HepG2 (cell line): ENCODE data around the gene CAMTA2. TPM values are rescaled to one million over a fixed set of nuclear protein-coding genes. Genes with fewer than 3 reads are reported as not detected.

Experiments used
- AKAP8 ChIP-seq: sonication (generic); formaldehyde crosslinking; IDR thresholded peaks from 2 replicates; pipeline ENCODE4 v1.5.1; 2020; ENCODE audit warnings: mild to moderate bottlenecking, missing genetic modification reagents
- FLYWCH1 ChIP-seq: sonication (generic); formaldehyde crosslinking; IDR thresholded peaks from 2 replicates; pipeline ENCODE4 v1.8.1; 2023; ENCODE audit warnings: mild to moderate bottlenecking, missing genetic modification reagents
- FOSL1 ChIP-seq: sonication (generic); formaldehyde crosslinking; IDR thresholded peaks from 2 replicates; pipeline ENCODE4 v1.9.0; 2021; ENCODE audit warnings: missing genetic modification reagents, borderline replicate concordance
- HNRNPK ChIP-seq: fragments of 200-400 bp; formaldehyde crosslinking; IDR thresholded peaks from 2 replicates; pipeline ENCODE4 v1.6.1; 2018; ENCODE audit warnings: low read length, low read depth, moderate library complexity, mild to moderate bottlenecking; ENCODE audit not compliant: poor library complexity, severe bottlenecking
- HOXA9 ChIP-seq: sonication (generic); formaldehyde crosslinking; IDR thresholded peaks from 2 replicates; pipeline ENCODE4 v1.8.1; 2022; ENCODE audit warnings: missing genetic modification reagents, mild to moderate bottlenecking, moderate library complexity, borderline replicate concordance
- ISX ChIP-seq: sonication (generic); formaldehyde crosslinking; conservative IDR thresholded peaks from 2 replicates; pipeline ENCODE4 v1.5.0; 2020; ENCODE audit warnings: missing genetic modification reagents
- KDM2A ChIP-seq: sonication (generic); formaldehyde crosslinking; IDR thresholded peaks from 2 replicates; pipeline ENCODE4 v1.4.0; 2020; ENCODE audit warnings: low read depth, missing genetic modification reagents, borderline replicate concordance
- KDM5B ChIP-seq: sonication (generic); formaldehyde crosslinking; IDR thresholded peaks from 2 replicates; pipeline ENCODE4 v1.4.0; 2020; ENCODE audit warnings: missing genetic modification reagents, mild to moderate bottlenecking, borderline replicate concordance
- MEIS2 ChIP-seq: sonication (generic); formaldehyde crosslinking; IDR thresholded peaks from 2 replicates; pipeline ENCODE4 v1.9.0; 2021; ENCODE audit warnings: mild to moderate bottlenecking, missing genetic modification reagents
- NCOA5 ChIP-seq: sonication (generic); formaldehyde crosslinking; IDR thresholded peaks from 2 replicates; pipeline ENCODE4 v1.4.0; 2020; ENCODE audit warnings: missing genetic modification reagents
- PAWR ChIP-seq: sonication (generic); formaldehyde crosslinking; IDR thresholded peaks from 2 replicates; pipeline ENCODE4 v1.4.0; 2020; ENCODE audit warnings: missing genetic modification reagents, mild to moderate bottlenecking, borderline replicate concordance
- RNF2 ChIP-seq: fragments of 450-650 bp; conservative IDR thresholded peaks from 2 replicates; pipeline ENCODE4 v1.6.1; 2016; ENCODE audit warnings: low read depth
- TAF1 ChIP-seq: sonication (generic); formaldehyde crosslinking; IDR thresholded peaks from 2 replicates; pipeline ENCODE4 v1.4.0; 2020; ENCODE audit warnings: missing genetic modification reagents
- YY1 ChIP-seq: IDR thresholded peaks from 2 replicates; pipeline ENCODE4 v1.6.1; 2011; ENCODE audit warnings: low read length, low read depth, moderate library complexity, mild to moderate bottlenecking; ENCODE audit not compliant: insufficient read depth, insufficient replicate concordance
- ZNF136 ChIP-seq: sonication (generic); formaldehyde crosslinking; IDR thresholded peaks from 2 replicates; pipeline ENCODE4 v1.8.1; 2022; ENCODE audit warnings: low read depth, mild to moderate bottlenecking, moderate library complexity, missing genetic modification reagents
- ZNF274 ChIP-seq: sonication (generic); formaldehyde crosslinking; IDR thresholded peaks from 2 replicates; pipeline ENCODE4 v1.5.1; 2020; ENCODE audit warnings: mild to moderate bottlenecking, missing genetic modification reagents
- ZNF629 ChIP-seq: sonication (generic); formaldehyde crosslinking; conservative IDR thresholded peaks from 2 replicates; pipeline ENCODE4 v1.5.0; 2020; ENCODE audit warnings: missing genetic modification reagents
- polyA plus RNA-seq, 8 experiments: library from polyadenylated mRNA; depleted of rRNA in 3 of 8; stranded (reverse) in 7 of 8; unstranded in 1 of 8; fragments of >200 nt; fragmentation: Illumina TruSeq in 4 of 8; extraction: Trizol in 4 of 8; gene quantifications; 2 replicates each; pipeline versions ENCODE4 v1.2.1 to v1.2.3, GENCODE V29; 2011 to 2016; ENCODE audit warnings: low read depth in 4 of 8, missing spikeins in 1 of 8, mixed read lengths in 1 of 8; ENCODE audit not compliant: insufficient read depth in 1 of 8
- total RNA-seq, 5 experiments: library from RNA; depleted of rRNA; stranded (reverse); fragments of >200 nt; fragmentation: Illumina TruSeq; extraction: Trizol; gene quantifications; 2 replicates each; pipeline ENCODE4 v1.2.3, GENCODE V29; 2016; ENCODE audit warnings: low read depth in 1 of 5
- TF ChIP-seq, protein P1 (sequence below): sonication (generic); formaldehyde crosslinking; IDR thresholded peaks from 2 replicates; pipeline ENCODE4 v1.8.0; 2022; ENCODE audit warnings: mild to moderate bottlenecking, missing genetic modification reagents; ENCODE audit not compliant: insufficient replicate concordance
- TF ChIP-seq, protein P2 (sequence below): sonication (generic); formaldehyde crosslinking; IDR thresholded peaks from 2 replicates; pipeline ENCODE4 v1.4.0; 2020; ENCODE audit warnings: missing genetic modification reagents, borderline replicate concordance
- TF ChIP-seq, protein P3 (sequence below): sonication (generic); formaldehyde crosslinking; IDR thresholded peaks from 2 replicates; pipeline ENCODE4 v1.4.0; 2020; ENCODE audit warnings: missing genetic modification reagents

The CAMTA2 gene
- total and polyA plus RNA-seq, 2 of the 13 experiments (the other 11 are each of a cell fraction or from before 2014, with no cell fraction given) = 4.1 to 7.1 TPM

DNA sequence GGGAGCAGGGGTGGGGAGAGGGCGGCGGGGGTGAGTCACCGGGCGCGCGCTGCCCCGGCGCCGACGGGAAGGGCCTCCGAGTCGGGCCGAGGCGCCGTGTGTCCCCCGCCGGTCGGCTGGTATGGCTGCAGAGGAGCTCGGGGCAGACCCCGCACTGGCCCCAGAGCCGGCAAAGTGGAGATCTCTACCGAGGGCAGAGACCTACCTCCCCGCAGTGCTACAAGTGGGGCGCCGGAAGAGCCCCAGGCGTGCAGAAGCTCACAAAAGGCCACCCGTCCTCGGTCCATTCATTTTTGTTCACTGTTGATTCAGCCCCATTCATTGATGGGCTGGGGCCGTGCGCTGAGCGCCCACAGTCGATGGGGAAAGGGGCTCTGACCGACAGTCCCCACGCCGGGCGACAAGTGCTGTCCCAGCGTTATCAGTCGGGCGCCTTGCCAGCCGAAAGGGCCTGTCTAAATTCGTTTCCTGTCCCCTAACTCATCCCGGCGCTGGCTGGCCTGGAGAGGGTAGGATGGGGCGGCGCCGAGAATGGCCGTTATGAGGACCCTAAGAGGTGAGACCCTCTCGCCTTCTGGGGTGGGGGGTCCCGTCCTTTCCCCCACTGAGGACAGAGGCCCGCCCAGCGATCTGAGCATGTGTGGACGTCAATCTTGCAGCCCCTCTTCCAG, 37.3 kb downstream of the CAMTA2 start (continued):
- TF ChIP-seq, protein P1, sequence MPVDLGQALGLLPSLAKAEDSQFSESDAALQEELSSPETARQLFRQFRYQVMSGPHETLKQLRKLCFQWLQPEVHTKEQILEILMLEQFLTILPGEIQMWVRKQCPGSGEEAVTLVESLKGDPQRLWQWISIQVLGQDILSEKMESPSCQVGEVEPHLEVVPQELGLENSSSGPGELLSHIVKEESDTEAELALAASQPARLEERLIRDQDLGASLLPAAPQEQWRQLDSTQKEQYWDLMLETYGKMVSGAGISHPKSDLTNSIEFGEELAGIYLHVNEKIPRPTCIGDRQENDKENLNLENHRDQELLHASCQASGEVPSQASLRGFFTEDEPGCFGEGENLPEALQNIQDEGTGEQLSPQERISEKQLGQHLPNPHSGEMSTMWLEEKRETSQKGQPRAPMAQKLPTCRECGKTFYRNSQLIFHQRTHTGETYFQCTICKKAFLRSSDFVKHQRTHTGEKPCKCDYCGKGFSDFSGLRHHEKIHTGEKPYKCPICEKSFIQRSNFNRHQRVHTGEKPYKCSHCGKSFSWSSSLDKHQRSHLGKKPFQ = peak; percentile 52
- TF ChIP-seq AKAP8 (CRISPR knock-in tag) (0 out of 2 replicates have a peak, but pooled peaks have one; percentile 0), ZNF629 (CRISPR knock-in tag) (no peak), KDM2A (CRISPR knock-in tag) (peak; percentile 34; the same call in 1 of the 2 replicates), ZNF274 (CRISPR knock-in tag) (no peak; the same call in 1 of the 2 replicates), ISX (0 out of 2 replicates have a peak, but pooled peaks have one; percentile 3), HOXA9 (CRISPR knock-in tag) (no peak), MEIS2 (CRISPR knock-in tag) (0 out of 2 replicates have a peak, but pooled peaks have one; percentile 6), KDM5B (CRISPR knock-in tag) (peak; percentile 49), HNRNPK (peak; percentile 7), YY1 (peak; percentile 4), RNF2 (no peak), FLYWCH1 (peak; percentile 42; the same call in 1 of the 2 replicates), ZNF136 (no peak), FOSL1 (CRISPR knock-in tag) (no peak), TAF1 (CRISPR knock-in tag) (peak; percentile 62), NCOA5 (CRISPR knock-in tag) (no peak), PAWR (CRISPR knock-in tag) (no peak)
- TF ChIP-seq, protein P2, sequence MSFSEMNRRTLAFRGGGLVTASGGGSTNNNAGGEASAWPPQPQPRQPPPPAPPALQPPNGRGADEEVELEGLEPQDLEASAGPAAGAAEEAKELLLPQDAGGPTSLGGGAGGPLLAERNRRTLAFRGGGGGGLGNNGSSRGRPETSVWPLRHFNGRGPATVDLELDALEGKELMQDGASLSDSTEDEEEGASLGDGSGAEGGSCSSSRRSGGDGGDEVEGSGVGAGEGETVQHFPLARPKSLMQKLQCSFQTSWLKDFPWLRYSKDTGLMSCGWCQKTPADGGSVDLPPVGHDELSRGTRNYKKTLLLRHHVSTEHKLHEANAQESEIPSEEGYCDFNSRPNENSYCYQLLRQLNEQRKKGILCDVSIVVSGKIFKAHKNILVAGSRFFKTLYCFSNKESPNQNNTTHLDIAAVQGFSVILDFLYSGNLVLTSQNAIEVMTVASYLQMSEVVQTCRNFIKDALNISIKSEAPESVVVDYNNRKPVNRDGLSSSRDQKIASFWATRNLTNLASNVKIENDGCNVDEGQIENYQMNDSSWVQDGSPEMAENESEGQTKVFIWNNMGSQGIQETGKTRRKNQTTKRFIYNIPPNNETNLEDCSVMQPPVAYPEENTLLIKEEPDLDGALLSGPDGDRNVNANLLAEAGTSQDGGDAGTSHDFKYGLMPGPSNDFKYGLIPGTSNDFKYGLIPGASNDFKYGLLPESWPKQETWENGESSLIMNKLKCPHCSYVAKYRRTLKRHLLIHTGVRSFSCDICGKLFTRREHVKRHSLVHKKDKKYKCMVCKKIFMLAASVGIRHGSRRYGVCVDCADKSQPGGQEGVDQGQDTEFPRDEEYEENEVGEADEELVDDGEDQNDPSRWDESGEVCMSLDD (CRISPR knock-in tag) = 0 out of 2 replicates have a peak, but pooled peaks have one; percentile 16
- TF ChIP-seq, protein P3, sequence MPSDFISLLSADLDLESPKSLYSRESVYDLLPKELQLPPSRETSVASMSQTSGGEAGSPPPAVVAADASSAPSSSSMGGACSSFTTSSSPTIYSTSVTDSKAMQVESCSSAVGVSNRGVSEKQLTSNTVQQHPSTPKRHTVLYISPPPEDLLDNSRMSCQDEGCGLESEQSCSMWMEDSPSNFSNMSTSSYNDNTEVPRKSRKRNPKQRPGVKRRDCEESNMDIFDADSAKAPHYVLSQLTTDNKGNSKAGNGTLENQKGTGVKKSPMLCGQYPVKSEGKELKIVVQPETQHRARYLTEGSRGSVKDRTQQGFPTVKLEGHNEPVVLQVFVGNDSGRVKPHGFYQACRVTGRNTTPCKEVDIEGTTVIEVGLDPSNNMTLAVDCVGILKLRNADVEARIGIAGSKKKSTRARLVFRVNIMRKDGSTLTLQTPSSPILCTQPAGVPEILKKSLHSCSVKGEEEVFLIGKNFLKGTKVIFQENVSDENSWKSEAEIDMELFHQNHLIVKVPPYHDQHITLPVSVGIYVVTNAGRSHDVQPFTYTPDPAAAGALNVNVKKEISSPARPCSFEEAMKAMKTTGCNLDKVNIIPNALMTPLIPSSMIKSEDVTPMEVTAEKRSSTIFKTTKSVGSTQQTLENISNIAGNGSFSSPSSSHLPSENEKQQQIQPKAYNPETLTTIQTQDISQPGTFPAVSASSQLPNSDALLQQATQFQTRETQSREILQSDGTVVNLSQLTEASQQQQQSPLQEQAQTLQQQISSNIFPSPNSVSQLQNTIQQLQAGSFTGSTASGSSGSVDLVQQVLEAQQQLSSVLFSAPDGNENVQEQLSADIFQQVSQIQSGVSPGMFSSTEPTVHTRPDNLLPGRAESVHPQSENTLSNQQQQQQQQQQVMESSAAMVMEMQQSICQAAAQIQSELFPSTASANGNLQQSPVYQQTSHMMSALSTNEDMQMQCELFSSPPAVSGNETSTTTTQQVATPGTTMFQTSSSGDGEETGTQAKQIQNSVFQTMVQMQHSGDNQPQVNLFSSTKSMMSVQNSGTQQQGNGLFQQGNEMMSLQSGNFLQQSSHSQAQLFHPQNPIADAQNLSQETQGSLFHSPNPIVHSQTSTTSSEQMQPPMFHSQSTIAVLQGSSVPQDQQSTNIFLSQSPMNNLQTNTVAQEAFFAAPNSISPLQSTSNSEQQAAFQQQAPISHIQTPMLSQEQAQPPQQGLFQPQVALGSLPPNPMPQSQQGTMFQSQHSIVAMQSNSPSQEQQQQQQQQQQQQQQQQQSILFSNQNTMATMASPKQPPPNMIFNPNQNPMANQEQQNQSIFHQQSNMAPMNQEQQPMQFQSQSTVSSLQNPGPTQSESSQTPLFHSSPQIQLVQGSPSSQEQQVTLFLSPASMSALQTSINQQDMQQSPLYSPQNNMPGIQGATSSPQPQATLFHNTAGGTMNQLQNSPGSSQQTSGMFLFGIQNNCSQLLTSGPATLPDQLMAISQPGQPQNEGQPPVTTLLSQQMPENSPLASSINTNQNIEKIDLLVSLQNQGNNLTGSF (CRISPR knock-in tag) = peak; percentile 59; the same call in 1 of the 2 replicates
